Neuronal stem cell (in vitro differentiated cells): Measurements from ENCODE around the gene SCO2.

Experiments used
- DNase-seq: peaks from one replicate; pipeline ENCODE4 v3.0.0-alpha.2; 2013; ENCODE audit warnings: low spot score
- H2AFZ ChIP-seq: one replicate; pipeline ENCODE4 v1.6.1; 2013; ENCODE audit warnings: mild to moderate bottlenecking, low read length, inconsistent platforms
- H2AK5ac ChIP-seq: 2 replicates; pipeline ENCODE4 v1.6.1; 2013; ENCODE audit warnings: low read depth, mild to moderate bottlenecking, inconsistent platforms, low read length, moderate library complexity, mixed read lengths
- H2BK120ac ChIP-seq: 2 replicates; pipeline ENCODE4 v1.6.1; 2013; ENCODE audit warnings: low read depth, mild to moderate bottlenecking, inconsistent platforms, low read length, moderate library complexity, mixed read lengths
- H2BK12ac ChIP-seq: one replicate; pipeline ENCODE4 v1.6.1; 2013; ENCODE audit warnings: low read length, inconsistent platforms
- H2BK15ac ChIP-seq: 2 replicates; pipeline ENCODE4 v1.6.1; 2013; ENCODE audit warnings: mild to moderate bottlenecking, low read length, inconsistent platforms, mixed read lengths
- H2BK5ac ChIP-seq: one replicate; pipeline ENCODE4 v1.6.1; 2013; ENCODE audit warnings: inconsistent platforms, mild to moderate bottlenecking, low read length, moderate library complexity
- H3K14ac ChIP-seq: one replicate; pipeline ENCODE4 v1.6.1; 2013; ENCODE audit warnings: low read length, inconsistent platforms
- H3K18ac ChIP-seq: 2 replicates; pipeline ENCODE4 v1.6.1; 2013; ENCODE audit warnings: low read length, inconsistent platforms
- H3K23ac ChIP-seq: 2 replicates; pipeline ENCODE4 v1.6.1; 2013; ENCODE audit warnings: low read depth, mild to moderate bottlenecking, mixed read lengths, low read length, inconsistent platforms; ENCODE audit not compliant: poor library complexity
- H3K27ac ChIP-seq: replicated peaks from 3 replicates; pipeline ENCODE4 v1.5.1; 2013; ENCODE audit warnings: low read length, inconsistent platforms
- H3K27me3 ChIP-seq, 3 experiments: 2 replicates each; pipeline ENCODE4 v1.6.1; 2013; ENCODE audit warnings: low read length in 3 of 3, mild to moderate bottlenecking in 2 of 3, inconsistent platforms in 1 of 3, low read depth in 1 of 3, mixed read lengths in 1 of 3, moderate library complexity in 1 of 3; ENCODE audit not compliant: control insufficient read depth in 3 of 3, insufficient read depth in 3 of 3
- H3K36me3 ChIP-seq, 2 donors: replicated peaks in 1 of 2; 2 replicates each; pipeline ENCODE4 v1.6.1; 2013; ENCODE audit warnings: low read length in 2 of 2; ENCODE audit not compliant: control insufficient read depth in 2 of 2, insufficient read depth in 2 of 2
- H3K4ac ChIP-seq: 2 replicates; pipeline ENCODE4 v1.6.1; 2013; ENCODE audit warnings: inconsistent platforms, mild to moderate bottlenecking, low read length, moderate library complexity
- H3K4me1 ChIP-seq, 2 donors: 1 replicate in 1 of 2; 2 replicates in 1 of 2; pipeline ENCODE4 v1.6.1; 2013; ENCODE audit warnings: low read length in 2 of 2, low read depth in 1 of 2; ENCODE audit not compliant: control insufficient read depth in 2 of 2, insufficient read depth in 1 of 2
- H3K4me2 ChIP-seq: one replicate; pipeline ENCODE4 v1.6.1; 2013; ENCODE audit warnings: mild to moderate bottlenecking, low read length, inconsistent platforms; ENCODE audit not compliant: insufficient read depth, poor library complexity, severe bottlenecking
- H3K4me3 ChIP-seq, 2 donors: 2 replicates each; pipeline ENCODE4 v1.5.1; 2013; ENCODE audit warnings: low read length in 2 of 2, mild to moderate bottlenecking in 2 of 2, inconsistent platforms in 1 of 2, moderate library complexity in 1 of 2
- H3K79me1 ChIP-seq: one replicate; pipeline ENCODE4 v1.6.1; 2013; ENCODE audit warnings: low read depth, mild to moderate bottlenecking, inconsistent platforms, low read length, moderate library complexity
- H3K9ac ChIP-seq: one replicate; pipeline ENCODE4 v1.6.1; 2013; ENCODE audit warnings: mild to moderate bottlenecking, low read depth, low read length, inconsistent platforms; ENCODE audit not compliant: poor library complexity
- H3K9me3 ChIP-seq, 2 donors: replicated peaks in 1 of 2; 2 replicates each; pipeline versions ENCODE3 to v1.6.1; 2013; ENCODE audit warnings: low read length in 2 of 2, mild to moderate bottlenecking in 2 of 2, inconsistent platforms in 1 of 2, low read depth in 1 of 2, mixed read lengths in 1 of 2, moderate library complexity in 1 of 2; ENCODE audit not compliant: control insufficient read depth in 2 of 2, insufficient read depth in 1 of 2
- H4K8ac ChIP-seq: one replicate; pipeline ENCODE4 v1.6.1; 2013; ENCODE audit warnings: low read depth, mild to moderate bottlenecking, inconsistent platforms, low read length, moderate library complexity
- H4K91ac ChIP-seq: one replicate; pipeline ENCODE4 v1.6.1; 2013; ENCODE audit warnings: low read length, low read depth, mild to moderate bottlenecking, inconsistent platforms; ENCODE audit not compliant: poor library complexity
- WGBS, 2 donors: extraction: QIAGEN DNeasy Blood & Tissue Kit; methylation state at CpG; one replicate each; pipeline ENCODE4 v1.1.7; 2013; ENCODE audit warnings: missing lambda C conversion rate in 2 of 2, mixed read lengths in 1 of 2; ENCODE audit not compliant: insufficient read length in 2 of 2, insufficient replicate concordance in 1 of 2; ENCODE audit errors: extremely low coverage in 2 of 2; 5-methylcytosine and 5-hydroxymethylcytosine counted together

The SCO2 gene

GRCh38 chr22:50548921-50549790 lies 23.8 kb upstream of the SCO2 start:
- Histone ChIP-seq H3K79me1 (no peaks in the 10 kb centered on the region), H3K9ac (no peak overlapping the region), H2BK12ac (peak overlapping the region; percentile 58), H3K36me3 (no peaks in the 10 kb centered on the region), H4K91ac (no peak overlapping the region), H3K9me3 (no peaks in the 10 kb centered on the region), H3K14ac (peak overlapping the region; percentile 82), H2BK120ac (no peak overlapping the region), H2BK5ac (peak overlapping the region; percentile 24), H3K27me3 (peaks cover 0 to 37% (median 13%) of the 10 kb centered on the region in 3 experiments), H2BK15ac (peak overlapping the region; percentile 89), H2AFZ (peak overlapping the region; percentile 75), H3K18ac (peak overlapping the region; percentile 48), H3K27ac (no peak overlapping the region), H4K8ac (no peak overlapping the region), H3K4me3 (no peak overlapping the region), H3K4me1 (no peaks in the 10 kb centered on the region), H3K4me2 (no peak overlapping the region), H3K23ac (peak overlapping the region; percentile 10), H3K4ac (peak overlapping the region; percentile 66), H2AK5ac (peak overlapping the region; percentile 90)
- no CpG with 5 or more reads among the region's 68 CpGs for WGBS, 2 donors
- no peak for DNase-seq

GRCh38 chr22:50548040-50548920 lies 22.9 kb upstream of the SCO2 start:
- Histone ChIP-seq H3K18ac (no peak overlapping the region), H2AFZ (no peak overlapping the region), H3K36me3 (no peaks in the 10 kb centered on the region), H3K9ac (no peak overlapping the region), H2AK5ac (peak overlapping the region; percentile 90), H4K91ac (no peak overlapping the region), H3K4me3 (no peak overlapping the region), H3K27ac (no peak overlapping the region), H3K14ac (peak overlapping the region; percentile 82), H3K23ac (no peak overlapping the region), H3K4me2 (peak overlapping the region; percentile 11), H3K4me1 (no peaks in the 10 kb centered on the region), H2BK12ac (no peak overlapping the region), H3K27me3 (peaks cover 0 to 38% (median 13%) of the 10 kb centered on the region in 3 experiments), H2BK120ac (no peak overlapping the region), H2BK15ac (peak overlapping the region; percentile 85), H3K4ac (no peak overlapping the region), H3K79me1 (no peaks in the 10 kb centered on the region), H2BK5ac (no peak overlapping the region), H3K9me3 (no peaks in the 10 kb centered on the region), H4K8ac (no peak overlapping the region)
- WGBS, 2 donors, result no CpG with 5 or more reads among the region's 56 CpGs
- DNase-seq, result no peak

GRCh38 chr22:50547263-50547985 lies 22.0 kb upstream of the SCO2 start:
- Histone ChIP-seq H3K27ac (no peak overlapping the region), H2AK5ac (peak overlapping the region; percentile 63), H3K4me2 (no peak overlapping the region), H3K36me3 (no peaks in the 10 kb centered on the region), H3K4me3 (no peak overlapping the region), H3K14ac (no peak overlapping the region), H2BK15ac (no peak overlapping the region), H3K79me1 (no peaks in the 10 kb centered on the region), H2AFZ (peak overlapping the region; percentile 49), H2BK5ac (no peak overlapping the region), H3K4ac (no peak overlapping the region), H4K91ac (no peak overlapping the region), H3K4me1 (no peaks in the 10 kb centered on the region), H4K8ac (no peak overlapping the region), H3K18ac (no peak overlapping the region), H3K27me3 (peaks cover 0 to 40% (median 13%) of the 10 kb centered on the region in 3 experiments), H3K9ac (no peak overlapping the region), H2BK120ac (peak overlapping the region; percentile 47), H3K23ac (peak overlapping the region; percentile 12), H3K9me3 (no peaks in the 10 kb centered on the region), H2BK12ac (no peak overlapping the region)
- WGBS, 2 donors, result no CpG with 5 or more reads among the region's 35 CpGs
- no peak for DNase-seq
